Calu3 (cell line): ENCODE data around the gene MCC. TPM values are rescaled to one million over a fixed set of nuclear protein-coding genes. Genes with fewer than 3 reads are reported as not detected.
"Not testable (repeated sequence)": the region's sequence is repeated elsewhere in the genome, so short reads cannot be mapped to it uniquely, and the experiment has no call there.

Experiments
- BruUV-seq: library from RNA; stranded (reverse); fragments of 400-500 nt; replicated peaks from 2 replicates; lab custom pipeline; 2021; lab: Mats Ljungman, UMichigan
- CTCF ChIA-PET: fragments of 300-600 bp; sonication (Branson Sonifier 250); formaldehyde crosslinking; loops from one replicate; lab custom pipeline; 2022; ENCODE audit warnings: antibody characterized with exemption; lab: Charles Lee
- DNase-seq: peaks from one replicate; pipeline ENCODE4 v3.0.0; 2022
- H3K27ac Mint-ChIP-seq: one replicate; pipeline ENCODE4 v1.8.0; 2022; ENCODE audit warnings: mixed read lengths; ENCODE audit not compliant: unreplicated experiment
- H3K27me3 Mint-ChIP-seq: one replicate; pipeline ENCODE4 v1.8.0; 2022; ENCODE audit warnings: mixed read lengths; ENCODE audit not compliant: unreplicated experiment
- H3K36me3 Mint-ChIP-seq: one replicate; pipeline ENCODE4 v1.8.0; 2022; ENCODE audit warnings: mild to moderate bottlenecking, moderate library complexity, mixed read lengths; ENCODE audit not compliant: insufficient read depth, unreplicated experiment
- H3K4me1 Mint-ChIP-seq: one replicate; pipeline ENCODE4 v1.8.0; 2022; ENCODE audit warnings: mild to moderate bottlenecking, low read depth, mixed read lengths; ENCODE audit not compliant: unreplicated experiment
- H3K4me3 Mint-ChIP-seq: one replicate; pipeline ENCODE4 v1.8.0; 2022; ENCODE audit warnings: mild to moderate bottlenecking, low read depth, moderate library complexity, mixed read lengths; ENCODE audit not compliant: unreplicated experiment
- H3K9me3 Mint-ChIP-seq: one replicate; pipeline ENCODE4 v1.8.0; 2022; ENCODE audit warnings: low read depth, mixed read lengths; ENCODE audit not compliant: unreplicated experiment
- CTCF ChIP-seq: fragments of 200-600 bp; IDR thresholded peaks from one replicate; pipeline ENCODE4 v1.8.0; 2022; ENCODE audit warnings: antibody characterized with exemption; ENCODE audit not compliant: unreplicated experiment
- intact Hi-C: fragments of 100-400 bp; cut with micrococcal nuclease; formaldehyde crosslinking; loops from one replicate; pipeline ENCODE4 v1.10.0; 2022; ENCODE audit not compliant: unreplicated experiment
- total RNA-seq: library from RNA; stranded (reverse); gene quantifications from 2 replicates; pipeline ENCODE4 v1.2.3, GENCODE V29; 2022

The MCC gene
- total RNA-seq, 1 experiment from 2014 or later: 2.8 TPM

GRCh38 chr5:113474100-113474728, 14.0 kb downstream of the MCC start:
- Mint-ChIP-seq H3K4me3 (no peak overlapping the region), H3K27me3 (peaks cover 37% of the 10 kb centered on the region), H3K4me1 (no peaks in the 10 kb centered on the region), H3K27ac (no peak overlapping the region), H3K36me3 (no peaks in the 10 kb centered on the region), H3K9me3 (peaks cover 4% of the 10 kb centered on the region)
- no TSS peak for BruUV-seq
- intact Hi-C loops: no loop called here
- DNase-seq: no peak
- CTCF ChIA-PET: interaction anchor here (0.6 kb wide), 1 partner anchor 75 kb away, joined by 5 read pairs; no protein-coding TSS in a partner anchor
- TF ChIP-seq CTCF: no peak

- no peak overlapping the region for H3K27ac Mint-ChIP-seq
Observed at GRCh38 chr5:113463032-113463431, 25.2 kb downstream of the MCC start.

GRCh38 chr5:113457106-113457505, 31.1 kb downstream of the MCC start:
- DNase-seq, H3K36me3 Mint-ChIP-seq, H3K27ac Mint-ChIP-seq, intact Hi-C loops, H3K4me1 Mint-ChIP-seq, H3K9me3 Mint-ChIP-seq, H3K27me3 Mint-ChIP-seq, BruUV-seq, H3K4me3 Mint-ChIP-seq, CTCF ChIA-PET: not testable (repeated sequence)

More at GRCh38 chr5:113463032-113463431, 25.2 kb downstream of the MCC start:
- no peaks in the 10 kb centered on the region for H3K9me3 Mint-ChIP-seq
- no peak overlapping the region for H3K4me3 Mint-ChIP-seq
- no TSS peak for BruUV-seq
- H3K36me3 Mint-ChIP-seq: no peaks in the 10 kb centered on the region
- no peaks in the 10 kb centered on the region for H3K27me3 Mint-ChIP-seq
- no peak for DNase-seq
- TF ChIP-seq CTCF: no peak
- CTCF ChIA-PET: no interaction called here
- no peaks in the 10 kb centered on the region for H3K4me1 Mint-ChIP-seq
- intact Hi-C loops: no loop called here

- Mint-ChIP-seq H3K9me3 (no peaks in the 10 kb centered on the region), H3K27me3 (no peaks in the 10 kb centered on the region), H3K36me3 (no peaks in the 10 kb centered on the region), H3K27ac (no peak overlapping the region), H3K4me1 (no peaks in the 10 kb centered on the region), H3K4me3 (no peak overlapping the region)
- no peak for TF ChIP-seq CTCF
- CTCF ChIA-PET: no interaction called here
- BruUV-seq: no TSS peak
- intact Hi-C loops: no loop called here
- no peak for DNase-seq
Observed at GRCh38 chr5:113452941-113453340, 35.3 kb downstream of the MCC start.

- no peaks in the 10 kb centered on the region for H3K27me3 Mint-ChIP-seq
- H3K4me3 Mint-ChIP-seq: no peak overlapping the region
- no peaks in the 10 kb centered on the region for H3K36me3 Mint-ChIP-seq
- BruUV-seq: no TSS peak
- no peak overlapping the region for H3K27ac Mint-ChIP-seq
- intact Hi-C loops: no loop called here
- TF ChIP-seq CTCF: no peak
- H3K4me1 Mint-ChIP-seq: no peaks in the 10 kb centered on the region
- CTCF ChIA-PET: no interaction called here
- DNase-seq: no peak
- no peaks in the 10 kb centered on the region for H3K9me3 Mint-ChIP-seq
Observed at GRCh38 chr5:113451797-113452196, 36.5 kb downstream of the MCC start.
